HK-2 (cell line): ENCODE measurements around the gene DNMT3B.
A peak's percentile ranks its signal among the peaks of the same experiment; 100 is the strongest.
"Not testable (repeated sequence)": the region's sequence is repeated elsewhere in the genome, so short reads cannot be mapped to it uniquely, and the experiment has no call there.

ENCODE experiments used
- DNase-seq: peaks from one replicate; pipeline ENCODE4 v3.0.0-alpha.2; 2018; ENCODE audit not compliant: unreplicated experiment

DNMT3B gene

DNA sequence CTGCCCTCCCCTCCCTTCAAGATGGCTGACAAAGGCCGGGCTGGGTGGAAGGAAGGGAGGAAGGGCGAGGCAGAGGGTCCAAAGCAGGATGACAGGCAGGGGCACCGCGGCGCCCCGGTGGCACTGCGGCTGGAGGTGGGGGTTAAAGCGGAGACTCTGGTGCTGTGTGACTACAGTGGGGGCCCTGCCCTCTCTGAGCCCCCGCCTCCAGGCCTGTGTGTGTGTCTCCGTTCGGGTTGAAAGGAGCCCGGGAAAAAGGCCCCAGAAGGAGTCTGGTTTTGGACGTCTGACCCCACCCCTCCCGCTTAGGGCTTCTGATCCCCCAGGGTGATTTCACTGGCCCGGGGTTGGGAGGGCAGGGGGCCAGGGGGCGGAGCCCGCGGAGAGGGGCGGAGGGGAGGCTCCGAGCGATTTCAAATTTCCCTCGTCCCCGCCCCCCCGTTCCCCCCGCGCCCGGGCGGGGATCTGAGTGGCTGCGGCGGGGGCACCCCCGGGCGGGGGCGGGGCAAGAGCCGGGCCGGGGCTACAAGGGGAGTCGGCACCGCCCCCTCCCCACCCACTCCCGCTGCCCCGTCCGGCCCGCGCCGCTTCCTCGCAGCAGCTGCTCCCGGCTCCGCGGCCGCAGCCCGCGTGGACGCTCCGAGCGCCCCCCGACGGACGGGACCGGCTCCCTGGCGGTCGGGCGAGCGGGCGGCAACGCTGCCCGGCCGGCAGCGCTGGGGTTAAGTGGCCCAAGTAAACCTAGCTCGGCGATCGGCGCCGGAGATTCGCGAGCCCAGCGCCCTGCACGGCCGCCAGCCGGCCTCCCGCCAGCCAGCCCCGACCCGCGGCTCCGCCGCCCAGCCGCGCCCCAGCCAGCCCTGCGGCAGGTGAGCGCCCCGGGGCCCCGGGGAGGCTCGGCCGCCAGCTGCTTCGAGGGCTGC lies at the start of gene DNMT3B:
Gene DNMT3B (plus strand): TSS at position 555 of the 923 bp plus-strand sequence. CDS start 17,939 bp downstream, outside the sequence.
- DNase-seq = peak; percentile 89

DNA sequence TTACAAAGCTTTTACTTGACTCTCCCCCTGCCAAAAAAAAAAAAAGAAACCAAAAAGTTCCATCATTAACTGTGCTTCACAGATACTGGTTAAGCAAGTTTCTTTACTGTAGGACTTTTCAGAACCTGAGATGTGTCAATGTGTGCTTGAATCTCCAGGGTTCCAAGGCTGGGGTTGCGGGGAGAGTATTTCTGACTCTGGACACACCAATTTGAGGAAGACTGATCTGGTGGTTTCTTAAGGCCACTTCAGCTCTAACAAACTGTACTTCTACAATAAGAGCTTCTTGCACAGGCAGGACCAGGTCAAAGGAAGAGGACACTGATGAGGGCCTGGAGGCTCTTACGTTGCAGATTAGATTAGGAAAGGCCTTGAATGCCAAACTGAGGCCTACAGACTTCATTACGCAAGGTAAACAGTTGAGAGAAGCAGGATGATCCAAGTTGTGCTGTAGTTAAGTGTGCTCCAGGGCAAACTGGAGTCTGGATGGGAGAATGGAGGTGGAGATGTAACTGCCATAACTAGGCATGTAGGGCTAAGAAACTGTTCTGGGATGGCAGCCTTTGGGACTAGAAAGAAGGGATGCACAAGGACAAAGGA lies 43.3 kb upstream of the DNMT3B start:
- no peak for DNase-seq

DNA sequence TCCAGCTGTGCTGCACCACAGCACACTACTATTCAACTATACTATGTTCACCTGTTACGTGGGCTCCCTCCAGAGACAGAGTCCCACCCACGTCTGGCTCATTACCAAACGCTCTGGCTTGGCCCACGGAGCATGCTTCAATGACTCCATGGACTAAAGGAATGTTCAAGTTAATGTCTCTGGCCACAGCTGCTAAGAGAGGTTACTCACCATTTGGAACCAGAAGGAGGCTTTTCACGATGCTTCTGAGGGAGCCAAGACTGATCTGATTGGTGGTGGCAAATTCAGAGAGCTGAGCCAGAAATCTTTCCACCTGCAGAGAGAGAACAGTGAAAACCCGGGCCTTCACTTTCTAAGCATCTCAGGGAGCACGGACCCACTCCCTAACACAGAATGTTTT lies 34.5 kb upstream of the DNMT3B start:
- peak; percentile 75 for DNase-seq

DNA sequence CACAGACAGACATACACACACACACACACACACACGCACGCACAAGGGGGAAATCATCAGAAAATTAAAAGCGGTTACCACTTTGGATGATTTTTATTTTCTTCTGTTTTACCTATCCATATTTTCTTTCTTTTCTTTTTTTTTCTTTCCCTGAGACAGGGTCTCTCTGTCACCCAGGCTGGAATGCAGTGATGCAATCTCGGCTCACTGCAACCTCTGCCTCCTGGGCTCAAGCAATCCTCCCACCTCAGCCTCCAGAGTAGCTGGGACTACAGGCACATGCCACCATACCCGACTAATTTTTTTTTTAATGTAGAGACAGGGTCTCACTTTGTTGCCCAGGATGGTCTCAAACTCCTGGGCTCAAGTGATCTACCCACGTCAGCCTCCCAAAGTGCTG lies 33.8 kb upstream of the DNMT3B start:
- not testable (repeated sequence) for DNase-seq

DNA sequence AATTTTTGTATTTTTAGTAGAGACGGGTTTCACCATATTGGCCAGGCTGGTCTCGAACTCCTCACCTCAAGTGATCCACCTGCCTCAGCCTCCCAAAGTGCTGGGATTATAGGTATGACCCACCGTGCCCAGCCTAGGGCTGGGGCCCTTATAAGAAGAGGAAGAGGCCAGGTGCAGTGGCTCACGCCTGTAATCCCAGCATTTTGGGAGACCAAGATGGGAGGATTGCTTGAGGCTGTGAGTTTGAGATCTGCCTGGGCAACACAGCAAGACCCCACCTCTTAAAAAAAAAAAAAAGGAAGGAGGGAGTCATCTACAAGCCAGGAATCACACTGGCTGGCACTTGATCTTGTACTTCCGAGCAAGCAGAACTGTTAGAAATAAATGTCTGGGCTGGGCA lies 32.9 kb upstream of the DNMT3B start:
- DNase-seq = not testable (repeated sequence)

DNA sequence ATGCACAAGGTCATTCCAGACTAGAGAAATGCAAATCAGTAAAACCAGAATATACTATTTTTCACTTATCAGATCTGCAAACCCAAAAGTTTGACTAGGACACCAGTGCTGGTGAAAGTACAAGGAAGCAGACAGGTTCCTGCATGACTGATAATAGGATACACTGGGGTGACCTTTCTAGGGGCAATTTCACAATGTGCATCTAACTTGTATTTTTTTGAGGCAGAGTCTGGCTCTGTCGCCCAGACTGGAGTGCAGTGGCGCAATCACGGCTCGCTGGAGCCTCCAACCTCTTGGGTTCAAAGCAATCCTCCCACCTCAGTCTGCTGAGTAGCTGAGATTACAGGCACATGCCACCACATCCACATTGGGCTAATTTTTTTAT lies 30.3 kb upstream of the DNMT3B start:
- DNase-seq = no peak

DNA sequence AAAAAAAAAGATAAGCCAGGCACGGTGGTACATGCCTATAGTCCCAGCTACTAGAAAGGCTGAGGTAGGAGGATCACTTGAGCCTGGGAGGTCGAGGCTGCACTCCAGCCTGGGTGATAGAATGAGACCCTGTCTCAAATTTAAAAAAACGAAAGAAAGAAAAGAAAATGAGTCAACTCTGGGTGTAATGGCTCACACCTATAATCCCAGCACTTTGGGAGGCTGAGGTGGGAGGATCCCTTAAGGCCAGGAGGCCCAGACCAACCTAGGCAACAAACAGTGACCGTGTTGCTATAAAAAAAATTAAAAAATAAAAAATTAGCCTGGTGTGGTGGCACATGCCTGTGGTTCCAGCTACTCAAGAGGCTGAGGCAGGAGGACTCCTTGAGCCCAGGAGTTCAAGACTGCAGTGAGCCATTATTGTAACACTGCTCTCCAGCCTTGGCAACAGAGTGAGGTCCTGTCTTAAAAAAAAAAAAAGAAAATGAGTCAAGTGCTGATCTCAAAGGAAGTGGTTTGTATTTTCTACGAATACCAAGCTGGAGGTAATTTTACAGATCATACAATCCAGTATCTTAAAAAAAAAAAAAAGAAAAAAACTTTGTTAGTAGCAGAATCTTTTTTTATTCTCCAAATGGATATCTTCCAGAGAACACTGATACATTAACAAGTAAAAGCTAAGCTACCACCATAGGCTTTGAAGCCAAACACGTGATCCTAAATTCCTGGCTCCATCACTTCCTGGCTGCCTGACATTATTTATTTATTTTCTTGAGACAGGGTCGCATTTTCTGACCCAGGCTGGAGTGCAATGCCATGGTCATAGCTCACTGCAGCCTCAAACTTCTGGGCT lies 24.6 kb upstream of the DNMT3B start:
- DNase-seq = peak; percentile 53

DNA sequence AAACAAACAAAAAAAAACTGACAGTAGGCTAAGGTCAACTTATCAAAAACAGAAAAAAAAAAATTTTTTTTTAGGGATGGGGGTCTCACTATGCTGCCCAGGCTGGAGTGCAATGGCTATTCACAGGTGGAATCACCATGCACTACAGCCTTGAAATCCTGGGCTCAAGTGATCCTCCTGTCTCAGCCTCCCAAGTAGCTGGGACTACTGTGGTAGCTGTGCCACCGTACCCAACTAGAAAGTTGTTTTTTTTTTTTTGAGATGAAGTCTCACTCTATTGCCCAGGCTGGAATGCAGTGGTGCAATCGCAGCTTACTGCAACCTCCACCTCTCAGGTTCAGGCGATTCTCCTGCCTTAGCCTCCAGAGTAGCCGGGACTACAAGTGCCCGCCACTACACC lies 21.0 kb upstream of the DNMT3B start:
- DNase-seq = no peak

DNA sequence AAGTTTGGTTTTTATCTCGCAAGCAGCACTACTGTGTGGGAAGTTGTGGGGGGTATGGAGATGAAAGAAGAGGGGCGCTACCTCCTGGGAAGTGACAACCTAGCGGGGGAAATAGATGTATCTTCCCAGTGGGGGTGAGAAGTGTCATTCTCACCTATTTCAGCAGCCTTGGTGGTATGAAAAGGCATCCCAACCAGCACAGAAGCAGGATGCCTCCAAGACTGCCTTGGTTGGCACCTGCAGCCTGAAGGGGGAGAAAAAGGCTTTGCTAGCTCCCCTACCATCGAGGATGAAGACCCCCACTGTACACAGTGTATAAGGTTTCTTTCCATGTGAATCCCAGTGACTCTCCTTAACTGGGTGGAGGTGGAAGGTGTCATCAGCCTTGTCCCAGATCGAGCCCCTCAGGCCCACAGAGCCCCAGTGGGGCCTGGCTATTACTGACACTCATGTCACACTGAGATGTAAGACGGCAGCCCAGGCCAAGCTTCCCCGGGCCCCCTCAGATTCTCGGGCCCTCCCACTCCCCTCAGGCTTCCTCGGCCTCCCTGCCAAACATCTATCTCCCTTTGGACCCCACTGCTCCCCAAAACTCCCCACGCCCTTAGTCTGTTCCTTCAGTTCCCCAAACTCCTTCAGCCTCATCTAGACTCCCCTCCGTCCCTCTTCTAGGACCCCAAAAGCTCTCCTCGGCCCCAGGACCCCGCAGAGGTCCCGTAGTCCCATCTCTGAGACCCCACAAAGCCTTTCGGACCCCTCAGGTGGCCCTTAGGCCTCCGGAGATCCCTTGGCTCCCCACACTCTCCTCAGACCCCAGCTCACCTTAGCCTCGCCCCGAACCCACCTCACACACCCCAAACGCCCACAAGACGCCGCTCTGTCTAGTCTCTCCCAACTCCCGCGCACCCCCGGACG lies 19.6 kb upstream of the DNMT3B start:
- no peak for DNase-seq

DNA sequence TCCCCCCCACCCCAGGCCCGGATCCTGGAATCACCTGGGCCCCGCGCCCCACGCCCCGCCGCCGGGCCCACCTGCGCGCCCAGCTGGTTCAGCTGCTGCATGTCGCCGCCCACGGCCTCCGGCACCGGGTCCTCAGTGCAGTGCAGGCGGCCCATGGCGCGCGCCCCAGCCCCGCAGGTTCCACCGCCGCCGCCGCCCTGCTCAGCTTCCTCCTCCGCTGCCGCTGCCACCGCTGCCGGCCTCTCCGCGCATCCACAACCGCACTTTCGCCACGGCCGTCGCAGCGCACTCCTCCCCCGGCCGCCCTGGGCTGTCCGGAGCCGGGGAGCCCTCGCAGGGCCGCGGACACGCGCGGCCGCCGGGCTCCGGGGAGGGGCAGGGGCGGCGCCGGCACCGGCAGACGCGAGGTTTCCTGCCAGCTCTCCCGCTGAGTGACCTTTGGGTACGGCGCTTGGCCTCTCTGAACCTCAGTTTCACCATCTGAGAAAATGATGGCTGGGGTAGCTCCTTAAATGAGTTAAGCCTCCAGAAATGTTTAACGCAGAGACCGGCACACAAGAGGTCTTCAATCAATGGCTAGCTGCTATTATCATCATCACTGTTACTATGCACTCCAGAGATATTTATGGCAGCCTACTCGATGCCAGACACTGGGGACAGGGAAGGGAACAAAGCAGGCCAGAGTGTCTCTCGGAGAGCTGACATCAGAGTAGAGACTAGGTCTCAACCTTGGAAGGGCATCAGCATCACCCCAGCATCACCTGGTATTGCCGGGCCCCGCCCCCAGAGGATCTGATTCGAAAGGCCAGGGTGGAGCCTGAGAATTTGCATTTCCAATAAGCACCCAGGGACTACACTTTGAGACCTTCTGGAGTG lies 18.7 kb upstream of the DNMT3B start, which contains the start of gene COMMD7:
Gene COMMD7 (minus strand): TSS at position 231 of the 876 bp plus-strand sequence. CDS start 76 bp downstream, at position 155.
- peak; percentile 67 for DNase-seq

DNA sequence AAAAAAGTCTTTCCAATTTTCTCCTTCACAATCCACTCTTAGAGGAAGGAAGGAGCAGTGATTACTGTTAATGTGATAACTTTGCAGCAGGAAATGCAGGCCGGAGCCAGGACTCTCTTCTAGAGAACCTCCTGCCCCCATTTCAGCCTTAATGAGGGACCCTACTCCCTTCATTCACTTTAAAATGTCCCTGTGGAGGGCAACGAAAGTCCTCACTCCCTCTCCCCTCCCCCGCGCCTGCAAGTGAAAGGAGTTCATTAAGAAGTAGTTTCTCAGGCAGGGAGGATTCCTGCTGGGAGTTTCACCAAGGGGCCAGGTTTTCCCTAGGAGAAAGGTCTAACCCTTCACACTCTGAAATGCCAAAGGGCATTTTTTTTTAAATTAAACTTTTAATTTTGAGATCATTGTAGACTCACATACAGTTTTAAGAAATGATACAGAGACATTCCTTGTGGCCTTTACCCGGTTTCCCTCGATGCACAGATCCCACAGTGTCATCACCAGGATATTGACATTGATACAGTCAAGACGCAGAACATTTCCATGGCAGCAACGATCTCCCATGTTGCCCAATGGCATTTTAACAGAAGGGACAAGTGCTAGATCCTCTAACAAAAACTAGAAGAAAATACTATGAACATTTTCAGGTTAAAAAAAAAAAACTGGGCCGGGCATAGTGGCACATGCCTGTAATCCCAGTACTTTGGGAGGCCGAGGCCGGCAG lies 12.1 kb upstream of the DNMT3B start:
- no peak for DNase-seq

DNA sequence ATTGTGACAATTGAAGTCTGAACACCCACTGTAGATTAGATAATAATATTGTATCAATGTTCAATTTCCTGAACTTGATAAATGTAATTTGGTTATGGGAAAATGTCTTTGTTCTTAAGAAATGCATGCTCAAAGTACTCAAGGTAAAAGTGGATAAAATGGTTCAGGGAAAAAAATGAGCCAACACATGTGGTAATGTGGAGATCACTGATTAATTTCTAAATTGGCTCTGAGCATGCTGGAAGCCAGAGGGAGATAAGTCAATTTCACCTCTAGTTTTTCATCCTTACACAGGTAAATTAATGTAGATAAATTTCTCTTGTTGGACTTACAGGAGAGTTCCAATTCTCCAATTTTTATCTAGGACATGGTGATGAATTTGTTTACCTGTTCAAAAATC lies 10.9 kb upstream of the DNMT3B start:
- no peak for DNase-seq

DNA sequence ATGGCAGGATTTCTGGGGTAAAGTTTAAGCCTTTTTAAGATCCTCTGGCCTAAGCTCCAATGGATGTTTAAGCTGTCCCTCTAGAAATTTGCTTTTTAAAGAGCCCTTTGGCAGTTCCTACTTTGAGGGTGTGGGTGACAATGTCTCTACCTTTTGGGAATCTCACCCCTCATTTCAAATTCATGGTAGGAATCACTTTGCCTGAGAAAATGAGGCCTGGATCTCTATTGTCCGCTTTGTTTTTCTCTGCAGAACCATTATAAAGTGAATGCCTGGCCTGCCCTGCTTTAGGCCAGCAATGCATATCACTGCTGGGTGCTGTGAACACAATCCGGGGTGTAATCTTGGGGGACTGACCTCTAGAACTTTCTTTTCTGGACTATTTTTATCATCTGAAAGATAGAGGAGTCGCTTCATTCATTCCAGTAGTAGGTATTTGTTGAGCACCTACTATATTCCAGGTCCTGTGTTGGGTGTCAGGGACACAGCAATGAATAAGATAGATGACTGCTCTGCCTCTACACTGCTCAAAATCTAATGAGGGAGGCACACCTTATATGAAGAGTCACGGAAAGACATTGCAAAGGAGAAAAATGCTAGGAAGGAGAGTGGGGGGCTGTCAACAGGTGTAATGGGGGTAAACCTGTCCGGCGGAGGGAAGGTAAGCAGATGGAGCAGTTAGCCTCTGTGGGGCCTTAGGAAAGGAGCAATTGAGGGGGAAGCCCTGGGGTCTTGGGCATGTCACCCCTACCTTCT lies 10.3 kb upstream of the DNMT3B start:
- no peak for DNase-seq

DNA sequence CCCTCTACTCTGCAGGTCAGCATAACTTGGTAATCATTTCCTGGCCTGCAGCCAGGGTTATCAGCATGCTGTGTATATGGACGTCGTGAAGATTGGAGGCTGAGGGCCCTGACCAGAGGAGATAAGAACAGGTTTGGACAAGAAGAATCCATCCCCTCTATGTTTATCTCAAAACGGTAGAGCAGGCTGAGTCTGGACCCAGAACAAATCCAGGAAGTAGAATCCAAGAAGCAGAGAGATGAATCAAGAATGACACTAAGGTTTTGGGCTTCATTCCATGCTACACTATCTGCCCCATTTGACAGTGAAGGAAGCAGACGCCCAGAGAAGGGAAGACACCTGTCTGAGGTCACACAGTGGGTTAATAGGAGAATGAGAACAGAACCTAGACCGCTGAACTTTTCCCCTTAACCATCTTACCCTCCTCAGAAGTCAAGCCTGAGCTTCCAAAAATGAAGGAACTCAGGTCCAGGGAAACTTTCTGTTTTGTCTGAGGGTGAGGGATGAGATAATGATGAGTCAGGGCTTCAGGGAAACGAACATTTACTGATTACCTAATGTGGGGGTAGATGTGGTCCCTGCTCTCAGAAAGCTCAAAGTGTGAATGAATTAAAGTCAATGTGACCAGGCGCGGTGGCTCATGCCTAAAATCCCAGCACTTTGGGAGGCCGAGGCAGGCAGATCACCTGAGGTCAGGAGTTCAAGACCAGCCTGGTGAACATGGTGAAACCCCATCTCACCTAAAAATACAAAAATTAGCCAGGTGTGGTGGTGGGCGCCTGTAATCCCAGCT lies 9.5 kb upstream of the DNMT3B start:
- peak; percentile 62 for DNase-seq

DNA sequence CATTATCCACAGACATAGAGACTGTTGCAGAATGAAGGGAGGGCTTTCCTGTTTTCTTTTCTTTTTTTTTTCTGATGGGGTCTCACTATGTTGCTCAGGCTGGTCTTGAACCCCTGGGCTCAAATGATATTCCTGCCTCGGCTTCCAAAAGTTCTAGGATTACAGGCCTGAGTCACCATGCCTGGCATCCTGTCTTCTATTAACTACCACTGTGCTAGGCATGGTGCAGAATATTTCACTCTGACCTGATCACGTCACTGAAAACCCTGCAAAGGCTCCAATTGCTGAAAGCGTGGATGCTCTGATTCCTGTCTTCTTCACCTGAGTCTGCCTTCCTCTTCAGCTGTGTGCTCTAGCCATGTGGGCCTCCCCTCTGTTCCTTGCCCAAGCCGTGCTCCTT lies 8.5 kb upstream of the DNMT3B start:
- DNase-seq = peak; percentile 53

DNA sequence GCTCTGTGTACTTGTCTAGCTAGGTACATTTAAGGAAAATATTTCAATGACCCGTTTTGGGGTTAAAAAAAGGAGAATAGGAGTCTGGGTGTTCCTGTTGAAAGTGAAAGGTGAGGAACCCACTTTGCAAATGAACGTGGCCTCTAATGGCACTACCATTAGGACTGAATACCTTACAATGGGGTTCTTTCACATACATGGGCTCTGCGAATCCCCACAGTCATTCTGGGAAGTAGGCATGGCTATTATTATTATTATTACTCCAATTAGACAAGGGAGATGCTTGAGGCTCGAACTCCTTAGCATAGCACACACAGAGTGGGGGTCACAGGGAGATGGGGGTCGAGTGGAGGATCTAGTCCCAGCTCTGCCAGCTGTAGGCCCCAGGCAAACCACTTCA lies 6.0 kb upstream of the DNMT3B start:
- no peak for DNase-seq

DNA sequence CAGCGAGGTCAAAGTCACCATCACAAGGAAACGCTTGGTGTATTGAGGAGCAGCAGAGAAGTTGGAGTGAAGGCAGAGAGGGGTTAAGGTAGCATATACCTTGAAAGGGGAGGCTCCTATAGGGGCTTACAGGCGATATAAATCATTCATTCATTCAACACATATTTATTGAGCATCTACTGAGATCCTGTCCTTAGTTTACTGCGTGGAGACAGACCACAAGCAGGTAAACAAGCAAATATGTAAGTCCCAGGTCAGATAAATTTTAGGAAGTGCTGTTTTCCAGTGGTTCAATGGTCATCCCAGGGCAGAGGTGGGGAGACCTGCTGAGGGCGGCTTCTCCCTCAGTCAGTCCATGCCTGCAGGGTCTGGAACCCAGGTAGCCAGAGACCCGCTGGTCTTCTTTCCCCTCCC lies 761 bp upstream of the DNMT3B start:
- DNase-seq = no peak

DNA sequence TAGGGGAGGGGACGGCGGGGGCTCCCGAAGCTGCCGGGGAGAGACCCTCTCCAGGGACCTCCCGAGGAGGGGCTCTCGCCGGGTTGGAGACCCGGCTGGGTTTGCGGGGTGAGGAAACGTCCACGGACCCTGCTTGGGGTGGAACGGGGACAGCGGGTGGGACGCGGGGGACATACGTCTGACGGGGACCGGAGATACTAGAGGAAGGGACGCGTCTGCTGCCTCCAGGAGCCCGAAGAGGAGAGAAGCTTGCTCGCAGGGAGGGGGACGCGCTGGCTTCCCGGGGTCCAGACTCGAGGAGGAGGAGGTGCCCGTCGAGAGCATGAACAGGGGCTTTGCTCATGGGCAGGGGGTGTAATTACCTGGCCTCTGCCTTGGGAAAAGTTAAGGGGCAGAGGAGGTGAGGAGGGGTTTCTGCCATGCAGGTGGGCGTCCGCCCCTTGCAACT lies 593 bp downstream of the DNMT3B start:
- DNase-seq = peak; percentile 48
